ENCODE results near the gene LDHA.
"Not testable (repeated sequence)": the region's sequence is repeated elsewhere in the genome, so short reads cannot be mapped to it uniquely, and the experiment has no call there.

LDHA gene

GRCh38 chr11:18404062-18404461 is 9.7 kb downstream of the LDHA start:
- TF ChIP-seq CTCF (IDR thresholded peaks at IDR 0.05; ENCODE audit: low read length, missing control alignments), result no peak
- no peak overlapping the region for H3K4me3 ChIP-seq (replicated peaks; ENCODE audit: low read depth, low read length)
- DNase-seq (ENCODE audit: low read depth), result no peak

DNA sequence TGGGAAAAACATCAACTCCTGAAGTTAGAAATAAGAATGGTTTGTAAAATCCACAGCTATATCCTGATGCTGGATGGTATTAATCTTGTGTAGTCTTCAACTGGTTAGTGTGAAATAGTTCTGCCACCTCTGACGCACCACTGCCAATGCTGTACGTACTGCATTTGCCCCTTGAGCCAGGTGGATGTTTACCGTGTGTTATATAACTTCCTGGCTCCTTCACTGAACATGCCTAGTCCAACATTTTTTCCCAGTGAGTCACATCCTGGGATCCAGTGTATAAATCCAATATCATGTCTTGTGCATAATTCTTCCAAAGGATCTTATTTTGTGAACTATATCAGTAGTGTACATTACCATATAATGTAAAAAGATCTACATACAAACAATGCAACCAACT is 13.0 kb downstream of the LDHA start:
- peak; percentile 32 for DNase-seq (ENCODE audit: low read depth)
- not testable (repeated sequence) for H3K4me3 ChIP-seq (replicated peaks; ENCODE audit: low read depth, low read length)

GRCh38 chr11:18408558-18409291 is 14.4 kb downstream of the LDHA start:
- no peak overlapping the region for H3K4me3 ChIP-seq (replicated peaks; ENCODE audit: low read depth, low read length)
- TF ChIP-seq CTCF (IDR thresholded peaks at IDR 0.05; ENCODE audit: low read length, missing control alignments), result no peak
- DNase-seq (ENCODE audit: low read depth), result no peak

DNA sequence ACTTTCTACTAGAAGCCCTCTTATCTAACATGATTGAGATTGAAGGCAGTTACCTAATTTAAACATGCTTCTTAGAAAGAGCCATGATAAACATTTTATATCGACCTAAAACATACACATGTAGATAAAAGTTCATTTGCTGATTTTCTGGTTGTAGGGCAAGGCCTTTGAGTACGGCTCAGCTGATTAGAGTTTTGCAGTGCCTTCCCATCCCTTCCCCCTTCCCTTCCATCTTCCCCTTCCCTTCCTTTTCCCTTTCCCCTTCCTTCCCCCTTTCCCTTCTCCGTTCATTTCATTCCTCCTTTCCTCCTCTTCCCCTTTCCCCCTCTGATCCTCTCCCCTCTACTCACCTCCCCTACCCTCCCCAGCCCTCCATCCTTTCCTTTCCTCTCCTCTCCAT is 22.1 kb downstream of the LDHA start:
- no peak for DNase-seq (ENCODE audit: low read depth)
- H3K4me3 ChIP-seq (replicated peaks; ENCODE audit: low read depth, low read length), result no peak overlapping the region
- TF ChIP-seq CTCF (IDR thresholded peaks at IDR 0.05; ENCODE audit: low read length, missing control alignments), result no peak

GRCh38 chr11:18419040-18419439 is 24.7 kb downstream of the LDHA start:
- no peak for TF ChIP-seq CTCF (IDR thresholded peaks at IDR 0.05; ENCODE audit: low read length, missing control alignments)
- no peak for DNase-seq (ENCODE audit: low read depth)

GRCh38 chr11:18420067-18420466 is 25.7 kb downstream of the LDHA start:
- DNase-seq (ENCODE audit: low read depth), result no peak
- H3K4me3 ChIP-seq (replicated peaks; ENCODE audit: low read depth, low read length), result no peak overlapping the region
- no peak for TF ChIP-seq CTCF (IDR thresholded peaks at IDR 0.05; ENCODE audit: low read length, missing control alignments)

More at GRCh38 chr11:18419040-18419439, 24.7 kb downstream of the LDHA start:
- H3K4me3 ChIP-seq (replicated peaks; ENCODE audit: low read depth, low read length), result no peak overlapping the region

- H3K4me3 ChIP-seq (replicated peaks; ENCODE audit: low read depth, low read length), result no peak overlapping the region
- no peak for TF ChIP-seq CTCF (IDR thresholded peaks at IDR 0.05; ENCODE audit: low read length, missing control alignments)
- no peak for DNase-seq (ENCODE audit: low read depth)
Observed at GRCh38 chr11:18427240-18427639, 32.9 kb downstream of the LDHA start.
